Thyroid gland (tissue), 4 donors: ENCODE data around the gene TPCN1. TPM values are rescaled to one million over a fixed set of nuclear protein-coding genes. Genes with fewer than 3 reads are reported as not detected.

ENCODE experiments used
- DNase-seq, 2 donors: peaks; one replicate each; pipeline ENCODE4 v3.0.0-alpha.2; 2019
- H3K27ac ChIP-seq, 3 donors: fragments of 200-600 bp; sonication (generic); 1 replicate in 2 of 3; 2 replicates in 1 of 3; pipeline ENCODE4 v1.5.1; 2016 to 2019; ENCODE audit warnings: mild to moderate bottlenecking in 1 of 3, moderate library complexity in 1 of 3
- H3K27me3 ChIP-seq: fragments of 200-600 bp; sonication (generic); one replicate; pipeline ENCODE4 v1.5.1; 2019
- H3K36me3 ChIP-seq, 2 donors: fragments of 200-600 bp; sonication (generic); one replicate each; pipeline ENCODE4 v1.5.1; 2016 to 2019
- H3K4me1 ChIP-seq, 2 donors: fragments of 200-600 bp; sonication (generic); one replicate each; pipeline ENCODE4 v1.5.1; 2017 to 2019
- H3K4me3 ChIP-seq, 3 donors: fragments of 200-600 bp; sonication (generic); replicated peaks in 1 of 3; 1 replicate in 2 of 3; 2 replicates in 1 of 3; pipeline ENCODE4 v1.5.1; 2016; ENCODE audit warnings: mild to moderate bottlenecking in 1 of 3
- H3K9me3 ChIP-seq: fragments of 200-600 bp; sonication (generic); one replicate; pipeline ENCODE4 v1.5.1; 2017
- POLR2A ChIP-seq, 2 donors: fragments of 450-650 bp; IDR thresholded peaks; one replicate each; pipeline ENCODE4 v1.6.1; 2017; ENCODE audit warnings: antibody characterized with exemption in 2 of 2, mild to moderate bottlenecking in 2 of 2, moderate library complexity in 1 of 2
- WGBS, 2 donors: methylation state at CpG; one replicate each; pipeline ENCODE4 v1.1.5; 2017; 5-methylcytosine and 5-hydroxymethylcytosine counted together
- intact Hi-C: fragments of 100-400 bp; cut with DNase I; formaldehyde crosslinking; loops from one replicate; pipeline ENCODE4 v1.15.1; 2023
- total RNA-seq, 4 donors: library from RNA; depleted of rRNA; stranded (reverse); fragments of >200 nt; gene quantifications; one replicate each; pipeline ENCODE4 v1.2.3, GENCODE V29; 2016
- TF ChIP-seq, protein P1 (sequence below), 6 experiments: fragments of 200-600 bp in 3 of 6; fragments of 450-650 bp in 3 of 6; sonication (generic) in 3 of 6; IDR thresholded peaks; one replicate each; pipeline ENCODE4 v1.5.1; 2016 to 2019; ENCODE audit warnings: antibody characterized with exemption in 6 of 6, mild to moderate bottlenecking in 2 of 6, inconsistent platforms in 1 of 6, moderate library complexity in 1 of 6

TPCN1 gene
- total RNA-seq, 4 donors from 2014 or later: 58.3 to 135 (median 109) TPM

DNA sequence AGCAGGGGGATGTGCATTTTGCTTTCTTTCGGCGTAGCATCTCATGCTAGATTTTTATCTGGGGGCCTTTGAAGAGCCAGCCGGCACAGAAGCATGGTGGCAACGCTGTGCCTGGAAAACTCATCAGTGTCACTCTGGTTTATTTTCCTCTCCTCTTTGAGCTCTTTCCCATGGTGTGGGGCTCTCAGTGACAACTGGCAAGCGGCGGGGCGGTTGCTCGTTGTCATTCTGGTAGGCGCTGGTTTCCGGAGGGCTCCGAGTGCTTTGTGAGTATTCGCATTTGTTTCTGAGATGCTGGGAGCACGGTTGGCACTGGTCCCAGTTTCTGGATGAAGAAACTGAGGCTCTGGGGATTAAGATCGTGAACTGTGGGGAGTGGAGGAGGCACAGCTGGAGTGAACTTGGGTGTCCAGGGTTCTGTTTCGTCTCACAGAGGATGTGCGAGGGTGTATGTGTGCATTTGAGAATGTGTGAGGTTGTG, 23.3 kb downstream of the TPCN1 start:
- Histone ChIP-seq H3K9me3 (no peaks in the 10 kb centered on the region), H3K27ac (peak overlapping the region; percentile 96 to 98 (median 96)), H3K36me3 (no peaks in the 10 kb centered on the region), H3K27me3 (no peaks in the 10 kb centered on the region), H3K4me1 (peaks cover 85 to 89% of the 10 kb centered on the region in 2 donors), H3K4me3 (no peak overlapping the region)
- TF ChIP-seq, protein P1, sequence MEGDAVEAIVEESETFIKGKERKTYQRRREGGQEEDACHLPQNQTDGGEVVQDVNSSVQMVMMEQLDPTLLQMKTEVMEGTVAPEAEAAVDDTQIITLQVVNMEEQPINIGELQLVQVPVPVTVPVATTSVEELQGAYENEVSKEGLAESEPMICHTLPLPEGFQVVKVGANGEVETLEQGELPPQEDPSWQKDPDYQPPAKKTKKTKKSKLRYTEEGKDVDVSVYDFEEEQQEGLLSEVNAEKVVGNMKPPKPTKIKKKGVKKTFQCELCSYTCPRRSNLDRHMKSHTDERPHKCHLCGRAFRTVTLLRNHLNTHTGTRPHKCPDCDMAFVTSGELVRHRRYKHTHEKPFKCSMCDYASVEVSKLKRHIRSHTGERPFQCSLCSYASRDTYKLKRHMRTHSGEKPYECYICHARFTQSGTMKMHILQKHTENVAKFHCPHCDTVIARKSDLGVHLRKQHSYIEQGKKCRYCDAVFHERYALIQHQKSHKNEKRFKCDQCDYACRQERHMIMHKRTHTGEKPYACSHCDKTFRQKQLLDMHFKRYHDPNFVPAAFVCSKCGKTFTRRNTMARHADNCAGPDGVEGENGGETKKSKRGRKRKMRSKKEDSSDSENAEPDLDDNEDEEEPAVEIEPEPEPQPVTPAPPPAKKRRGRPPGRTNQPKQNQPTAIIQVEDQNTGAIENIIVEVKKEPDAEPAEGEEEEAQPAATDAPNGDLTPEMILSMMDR (IDR thresholded peaks at IDR 0.05): no peak
- no peak for TF ChIP-seq POLR2A (IDR thresholded peaks at IDR 0.05)
- intact Hi-C loops: no loop called here
- DNase-seq: no peak
- 61 to 70% methylated on average over 16 of the region's 16 CpGs for WGBS, 2 donors

DNA sequence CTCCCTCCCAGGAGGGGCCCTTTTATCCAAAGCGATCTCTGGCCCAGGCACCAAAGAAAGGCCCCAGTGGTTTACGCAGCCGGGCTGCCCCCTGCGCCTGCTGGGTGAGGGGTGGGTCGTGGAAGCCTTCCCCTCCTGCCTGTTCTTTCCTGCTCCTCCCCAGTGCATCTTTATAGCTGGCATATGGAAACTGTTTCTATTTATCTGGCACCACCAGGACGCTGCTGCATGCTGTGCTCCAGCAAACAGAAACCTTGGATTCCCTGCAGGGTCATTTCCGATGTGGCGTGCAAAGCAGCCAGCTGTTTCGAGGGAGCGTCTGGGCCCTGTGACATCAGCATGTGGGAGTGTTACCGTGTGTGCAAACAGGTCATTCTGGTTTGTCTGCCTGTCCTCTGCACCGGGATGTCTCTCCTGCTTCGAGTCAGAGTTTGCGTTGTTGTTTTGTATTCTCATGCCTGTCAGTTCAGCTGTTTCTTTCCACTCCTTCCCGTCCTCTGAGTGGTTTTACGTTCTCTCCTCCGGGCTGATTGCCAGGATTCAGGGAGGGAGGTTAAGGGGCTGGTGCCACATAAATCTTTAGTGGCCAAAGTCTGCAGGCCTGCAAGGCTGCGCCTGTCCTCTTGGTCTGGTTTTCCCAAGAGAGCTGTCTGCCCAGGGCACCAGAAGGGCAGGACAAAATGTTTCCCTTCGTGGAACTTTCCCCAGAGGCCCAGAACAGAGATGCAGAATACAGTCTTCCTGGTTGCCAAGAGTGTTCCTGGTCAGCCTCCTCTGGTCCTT, 24.6 kb downstream of the TPCN1 start:
- Histone ChIP-seq H3K4me1 (peaks cover 72 to 76% of the 10 kb centered on the region in 2 donors), H3K27me3 (no peaks in the 10 kb centered on the region), H3K9me3 (no peaks in the 10 kb centered on the region), H3K36me3 (no peaks in the 10 kb centered on the region), H3K27ac (peak overlapping the region; percentile 96 to 98 (median 96)), H3K4me3 (no peak overlapping the region)
- DNase-seq: peak; percentile 95
- 5 to 10% methylated on average over 15 to 19 of the region's 19 CpGs for WGBS, 2 donors
- intact Hi-C loops: no loop called here
- TF ChIP-seq POLR2A (IDR thresholded peaks at IDR 0.05): peak in 1 of 2 donors; percentile 65
- TF ChIP-seq, protein P1 (IDR thresholded peaks at IDR 0.05): peak in 2 of 6 experiments; percentile 9 to 47

DNA sequence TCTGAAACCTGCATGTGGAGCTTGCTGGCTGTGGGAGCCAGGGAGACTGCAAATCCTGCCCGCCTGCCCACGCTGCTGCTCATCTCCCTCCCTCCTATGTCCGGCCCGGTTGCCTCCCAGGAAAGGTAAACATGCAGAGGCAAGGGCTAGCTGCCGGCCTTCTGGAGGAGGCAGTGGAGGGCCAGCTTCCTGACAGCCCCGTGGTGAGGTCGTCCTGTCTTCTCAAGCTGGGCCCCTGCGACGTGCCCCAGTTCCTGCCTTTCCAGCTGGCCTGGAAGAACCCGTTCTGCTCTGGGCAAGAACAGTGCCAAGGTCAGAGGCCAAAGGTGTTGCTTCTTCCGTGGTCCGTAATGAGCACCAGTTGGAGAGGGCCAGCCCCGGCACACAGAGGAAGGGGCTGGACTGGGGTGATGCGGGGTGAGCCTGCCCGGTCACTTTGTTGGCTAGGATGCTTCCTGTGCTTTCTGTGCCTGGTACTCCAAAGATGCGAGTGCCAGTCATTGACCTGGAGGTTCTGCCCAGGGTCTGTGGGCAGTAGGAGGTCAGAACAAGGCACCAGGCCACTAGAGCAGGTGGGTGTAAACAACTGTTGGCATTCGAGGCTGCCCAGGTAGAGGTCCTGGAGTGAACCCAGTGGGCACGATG, 25.3 kb downstream of the TPCN1 start:
- TF ChIP-seq, protein P1 (IDR thresholded peaks at IDR 0.05): no peak
- no peak for TF ChIP-seq POLR2A (IDR thresholded peaks at IDR 0.05)
- H3K9me3 ChIP-seq: no peaks in the 10 kb centered on the region
- DNase-seq: no peak
- intact Hi-C loops: no loop called here
- WGBS, 2 donors: 50 to 56% methylated on average over 11 to 12 of the region's 18 CpGs
- no peaks in the 10 kb centered on the region for H3K36me3 ChIP-seq
- H3K4me1 ChIP-seq: peaks cover 65 to 70% of the 10 kb centered on the region in 2 donors
- peak overlapping the region; percentile 96 to 98 (median 96) for H3K27ac ChIP-seq
- H3K27me3 ChIP-seq: no peaks in the 10 kb centered on the region
- no peak overlapping the region for H3K4me3 ChIP-seq

DNA sequence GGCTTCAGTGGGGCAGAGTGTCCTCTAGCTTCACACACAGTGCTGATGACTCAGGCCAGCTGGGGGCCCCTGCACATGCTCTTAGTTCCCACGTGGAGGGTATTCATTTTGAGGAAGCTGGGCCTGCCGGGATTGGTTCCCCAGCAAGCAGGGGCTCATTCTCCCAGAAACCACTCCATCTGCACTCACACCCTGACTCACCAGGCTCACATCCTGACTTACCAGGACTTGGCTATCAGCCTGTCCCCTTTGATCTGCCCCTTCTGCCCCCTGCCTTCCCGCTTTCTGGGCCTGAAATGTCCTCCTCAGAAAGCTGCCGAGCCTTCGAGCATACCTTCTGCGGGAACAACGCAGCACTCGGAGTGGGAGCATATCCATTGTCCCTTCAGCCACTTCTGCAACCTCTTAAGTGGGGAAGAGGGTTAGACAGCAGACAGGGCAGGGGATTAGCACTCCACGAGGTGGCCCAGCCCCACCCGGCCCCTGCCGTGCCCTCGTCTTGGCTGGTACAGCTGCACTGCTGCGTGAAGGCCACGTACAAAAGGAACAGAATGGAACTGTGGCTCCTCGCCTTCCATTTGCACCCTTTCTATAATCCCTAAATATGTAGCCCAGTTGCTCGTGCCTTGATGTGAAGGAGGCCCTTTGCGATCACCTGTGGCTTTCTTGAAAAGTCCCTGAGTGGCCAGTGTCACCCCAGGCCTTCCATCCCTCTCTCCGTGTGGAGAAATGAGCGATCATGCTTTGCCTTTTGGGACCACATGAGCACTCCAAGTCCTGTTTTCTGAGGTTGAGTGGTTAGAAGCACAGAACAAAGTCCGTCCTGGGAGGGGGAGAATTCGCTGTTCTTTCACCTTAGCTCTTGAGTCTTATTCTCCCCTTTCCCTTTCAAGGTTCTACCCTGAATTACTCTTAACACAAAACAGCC, 26.1 kb downstream of the TPCN1 start:
- Histone ChIP-seq H3K4me3 (no peak overlapping the region), H3K27ac (peak overlapping the region; percentile 96 to 98 (median 96)), H3K27me3 (no peaks in the 10 kb centered on the region), H3K4me1 (peaks cover 57 to 62% of the 10 kb centered on the region in 2 donors), H3K36me3 (peaks cover 0 to 2% of the 10 kb centered on the region in 2 donors), H3K9me3 (no peaks in the 10 kb centered on the region)
- DNase-seq: peak; percentile 74 to 77
- WGBS, 2 donors: 56 to 65% methylated on average over 21 of the region's 21 CpGs
- intact Hi-C loops: no loop called here
- TF ChIP-seq, protein P1 (IDR thresholded peaks at IDR 0.05): no peak
- peak in 1 of 2 donors; percentile 43 for TF ChIP-seq POLR2A (IDR thresholded peaks at IDR 0.05)
